WTC11 (cell line): Measurements from ENCODE around the gene POU5F1.

ENCODE experiments used
- AR ChIP-seq: fragments of 250-450 bp; sonication (Bioruptor Pico); IDR thresholded peaks from 2 replicates; pipeline ENCODE4 v1.9.0; 2021; ENCODE audit warnings: mild to moderate bottlenecking
- CTCF ChIP-seq: fragments of 200-600 bp; IDR thresholded peaks from 2 replicates; pipeline ENCODE4 v1.8.0; 2022; ENCODE audit warnings: antibody characterized with exemption
- E2F5 ChIP-seq: sonication (generic); formaldehyde crosslinking; IDR thresholded peaks from 2 replicates; pipeline ENCODE4 v1.8.1; 2022; ENCODE audit warnings: mild to moderate bottlenecking, moderate library complexity, missing genetic modification reagents
- FOXJ3 ChIP-seq: sonication (generic); formaldehyde crosslinking; IDR thresholded peaks from 2 replicates; pipeline ENCODE4 v1.9.0; 2021; ENCODE audit warnings: missing genetic modification reagents, mild to moderate bottlenecking, borderline replicate concordance
- HMGXB4 ChIP-seq: sonication (generic); formaldehyde crosslinking; IDR thresholded peaks from 2 replicates; pipeline ENCODE4 v1.8.1; 2023; ENCODE audit warnings: mild to moderate bottlenecking, moderate library complexity, missing genetic modification reagents
- IRF1 ChIP-seq: sonication (generic); formaldehyde crosslinking; IDR thresholded peaks from 2 replicates; pipeline ENCODE4 v1.8.0; 2023; ENCODE audit warnings: missing genetic modification reagents
- IRF2 ChIP-seq: sonication (generic); formaldehyde crosslinking; IDR thresholded peaks from 2 replicates; pipeline ENCODE4 v1.8.0; 2022; ENCODE audit warnings: low read depth, missing genetic modification reagents, borderline replicate concordance
- MAX ChIP-seq: sonication (generic); formaldehyde crosslinking; IDR thresholded peaks from 2 replicates; pipeline ENCODE4 v1.8.0; 2022; ENCODE audit warnings: mild to moderate bottlenecking, missing genetic modification reagents
- MYBL2 ChIP-seq: sonication (generic); formaldehyde crosslinking; IDR thresholded peaks from 2 replicates; pipeline ENCODE4 v1.8.1; 2023; ENCODE audit warnings: mild to moderate bottlenecking, moderate library complexity, missing genetic modification reagents
- NFATC4 ChIP-seq: fragments of 250-450 bp; sonication (Bioruptor Pico); IDR thresholded peaks from 2 replicates; pipeline ENCODE4 v1.9.0; 2021; ENCODE audit warnings: mild to moderate bottlenecking
- NFE2L1 ChIP-seq: sonication (generic); formaldehyde crosslinking; IDR thresholded peaks from 2 replicates; pipeline ENCODE4 v1.8.1; 2023; ENCODE audit warnings: missing genetic modification reagents
- STAT6 ChIP-seq: sonication (generic); formaldehyde crosslinking; conservative IDR thresholded peaks from 2 replicates; pipeline ENCODE4 v1.8.1; 2023; ENCODE audit warnings: mild to moderate bottlenecking, low read depth, missing genetic modification reagents, moderate library complexity
- ZNF232 ChIP-seq: sonication (generic); formaldehyde crosslinking; IDR thresholded peaks from 2 replicates; pipeline ENCODE4 v1.8.0; 2022; ENCODE audit warnings: mild to moderate bottlenecking, missing genetic modification reagents

- TF ChIP-seq CTCF = no peak
- TF ChIP-seq STAT6 = no peak
- no peak for TF ChIP-seq MAX (CRISPR knock-in tag)
- no peak for TF ChIP-seq MYBL2
- no peak for TF ChIP-seq NFE2L1 (CRISPR knock-in tag)
- TF ChIP-seq ZNF232 (CRISPR knock-in tag) = no peak
- TF ChIP-seq FOXJ3 = no peak
- TF ChIP-seq AR (CRISPR knock-in tag) = no peak
- no peak for TF ChIP-seq IRF2
- no peak for TF ChIP-seq NFATC4 (CRISPR knock-in tag)
- no peak for TF ChIP-seq HMGXB4 (CRISPR knock-in tag)
- TF ChIP-seq E2F5 (CRISPR knock-in tag) = no peak
- no peak for TF ChIP-seq IRF1 (CRISPR knock-in tag)
Observed at GRCh38 chr6:31190488-31190887, 20.0 kb upstream of the POU5F1 start.
